Lung (tissue), 12 donors: Measurements from ENCODE around the gene CALM3. TPM values are rescaled to one million over a fixed set of nuclear protein-coding genes. Genes with fewer than 3 reads are reported as not detected.
"Not testable (repeated sequence)": the region's sequence is repeated elsewhere in the genome, so short reads cannot be mapped to it uniquely, and the experiment has no call there.

ENCODE experiments used
- ATAC-seq: fragments of 200-7000 bp; cut with Tn5 transposase; one replicate; pipeline ENCODE4 v1.9.1; 2020; ENCODE audit warnings: moderate number of reproducible peaks; ENCODE audit not compliant: insufficient read depth, low FRiP score
- DNase-seq, 3 donors: peaks; one replicate each; pipeline ENCODE4 v3.0.0-alpha.2; 2013 to 2017
- H3K27ac ChIP-seq, 2 donors: one replicate each; pipeline ENCODE4 v1.5.1; 2013; ENCODE audit warnings: mild to moderate bottlenecking in 2 of 2, moderate library complexity in 2 of 2, control low read depth in 1 of 2, inconsistent platforms in 1 of 2, low read depth in 1 of 2, low read length in 1 of 2
- H3K27me3 ChIP-seq, 3 donors: one replicate each; pipeline ENCODE4 v1.5.1; 2013; ENCODE audit warnings: low read length in 2 of 3; ENCODE audit not compliant: control insufficient read depth in 3 of 3, insufficient read depth in 3 of 3
- H3K36me3 ChIP-seq, 4 donors: one replicate each; pipeline ENCODE4 v1.5.1; 2013; ENCODE audit warnings: low read length in 4 of 4, mild to moderate bottlenecking in 1 of 4, moderate library complexity in 1 of 4; ENCODE audit not compliant: control insufficient read depth in 4 of 4, insufficient read depth in 4 of 4
- H3K4me1 ChIP-seq, 5 donors: one replicate each; pipeline ENCODE4 v1.5.1; 2013; ENCODE audit warnings: low read length in 5 of 5, mild to moderate bottlenecking in 2 of 5, moderate library complexity in 1 of 5; ENCODE audit not compliant: control insufficient read depth in 5 of 5, insufficient read depth in 5 of 5
- H3K4me3 ChIP-seq: one replicate; pipeline ENCODE4 v1.5.1; 2013; ENCODE audit warnings: mild to moderate bottlenecking, control low read depth, moderate library complexity
- H3K9ac ChIP-seq, 2 donors: one replicate each; pipeline ENCODE4 v1.5.1; 2013; ENCODE audit warnings: low read length in 2 of 2, control low read depth in 1 of 2; ENCODE audit not compliant: insufficient read depth in 1 of 2
- H3K9me3 ChIP-seq, 4 donors: one replicate each; pipeline ENCODE4 v1.5.1; 2013; ENCODE audit warnings: low read length in 3 of 4, mild to moderate bottlenecking in 1 of 4, moderate library complexity in 1 of 4; ENCODE audit not compliant: control insufficient read depth in 4 of 4, insufficient read depth in 3 of 4
- WGBS, 2 donors: extraction: QIAGEN DNeasy Blood & Tissue Kit; methylation state at CpG; one replicate each; pipeline ENCODE4 v1.1.7; 2013; 5-methylcytosine and 5-hydroxymethylcytosine counted together
- polyA plus RNA-seq, 2 donors: library from polyadenylated mRNA; stranded (reverse); fragments of 200-250 nt; gene quantifications; one replicate each; pipeline ENCODE4 v1.2.1, GENCODE V29; 2013
- total RNA-seq, 2 donors: library from RNA; depleted of rRNA in 1 of 2; stranded (reverse); fragments of >200 nt in 1 of 2; gene quantifications; one replicate each; pipeline ENCODE4 v1.2.1, GENCODE V29; 2014 to 2021
- TF ChIP-seq, protein P1 (sequence below): IDR thresholded peaks from 2 replicates; pipeline ENCODE4 v1.5.1; 2012; ENCODE audit warnings: mild to moderate bottlenecking; ENCODE audit errors: control extremely low read depth, extremely low read depth
- donor health status: control.
- donor health status: control.
- donor health status: Bipolar disorder and iron deficiency.
- donor health status: healthy.
- donor health status: DM: yes; HTN: yes; CAD: no.

Gene CALM3
- total and polyA plus RNA-seq, 4 donors, result 126 to 202 (median 162) TPM

DNA sequence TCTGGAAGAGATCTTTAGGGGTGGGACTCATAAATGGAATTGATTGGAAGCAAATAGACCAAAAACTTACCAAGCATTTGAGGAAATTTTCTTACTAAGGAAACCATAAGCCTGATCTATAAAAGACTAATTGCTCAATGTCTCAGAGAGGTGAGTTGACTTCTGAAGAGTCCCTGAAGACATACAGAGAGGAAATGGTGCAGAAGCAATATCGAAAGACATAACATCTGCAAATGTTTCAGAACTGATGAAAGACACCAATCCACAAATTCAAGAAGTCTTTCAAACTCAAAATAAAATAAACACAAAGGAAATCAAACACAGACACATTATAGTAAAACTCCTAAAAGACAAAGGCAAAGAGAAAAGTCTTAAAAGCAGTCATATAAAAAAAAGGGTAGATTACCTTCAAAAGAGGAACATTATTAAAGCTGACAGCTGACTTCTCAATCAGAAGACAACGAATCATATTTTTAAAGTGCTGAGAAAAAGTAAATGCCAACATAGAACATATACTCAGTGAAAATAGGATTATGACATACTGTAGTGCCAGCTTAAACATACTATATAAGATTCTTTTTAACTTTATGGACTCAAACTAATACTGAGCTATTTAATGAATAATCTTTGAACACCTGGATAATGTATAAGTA lies 45.4 kb upstream of the CALM3 start:
- no peaks in the 10 kb centered on the region for H3K9me3 ChIP-seq
- H3K27ac ChIP-seq, result no peak overlapping the region
- no peak overlapping the region for H3K9ac ChIP-seq
- H3K36me3 ChIP-seq, result no peaks in the 10 kb centered on the region
- no peaks in the 10 kb centered on the region for H3K27me3 ChIP-seq
- DNase-seq (no peak), ATAC-seq (no peak)
- WGBS, 2 donors, result 28 to 42% methylated on average over 2 of the region's 2 CpGs
- no peak overlapping the region for H3K4me3 ChIP-seq
- TF ChIP-seq, protein P1, sequence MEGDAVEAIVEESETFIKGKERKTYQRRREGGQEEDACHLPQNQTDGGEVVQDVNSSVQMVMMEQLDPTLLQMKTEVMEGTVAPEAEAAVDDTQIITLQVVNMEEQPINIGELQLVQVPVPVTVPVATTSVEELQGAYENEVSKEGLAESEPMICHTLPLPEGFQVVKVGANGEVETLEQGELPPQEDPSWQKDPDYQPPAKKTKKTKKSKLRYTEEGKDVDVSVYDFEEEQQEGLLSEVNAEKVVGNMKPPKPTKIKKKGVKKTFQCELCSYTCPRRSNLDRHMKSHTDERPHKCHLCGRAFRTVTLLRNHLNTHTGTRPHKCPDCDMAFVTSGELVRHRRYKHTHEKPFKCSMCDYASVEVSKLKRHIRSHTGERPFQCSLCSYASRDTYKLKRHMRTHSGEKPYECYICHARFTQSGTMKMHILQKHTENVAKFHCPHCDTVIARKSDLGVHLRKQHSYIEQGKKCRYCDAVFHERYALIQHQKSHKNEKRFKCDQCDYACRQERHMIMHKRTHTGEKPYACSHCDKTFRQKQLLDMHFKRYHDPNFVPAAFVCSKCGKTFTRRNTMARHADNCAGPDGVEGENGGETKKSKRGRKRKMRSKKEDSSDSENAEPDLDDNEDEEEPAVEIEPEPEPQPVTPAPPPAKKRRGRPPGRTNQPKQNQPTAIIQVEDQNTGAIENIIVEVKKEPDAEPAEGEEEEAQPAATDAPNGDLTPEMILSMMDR, result no peak
- no peaks in the 10 kb centered on the region for H3K4me1 ChIP-seq

DNA sequence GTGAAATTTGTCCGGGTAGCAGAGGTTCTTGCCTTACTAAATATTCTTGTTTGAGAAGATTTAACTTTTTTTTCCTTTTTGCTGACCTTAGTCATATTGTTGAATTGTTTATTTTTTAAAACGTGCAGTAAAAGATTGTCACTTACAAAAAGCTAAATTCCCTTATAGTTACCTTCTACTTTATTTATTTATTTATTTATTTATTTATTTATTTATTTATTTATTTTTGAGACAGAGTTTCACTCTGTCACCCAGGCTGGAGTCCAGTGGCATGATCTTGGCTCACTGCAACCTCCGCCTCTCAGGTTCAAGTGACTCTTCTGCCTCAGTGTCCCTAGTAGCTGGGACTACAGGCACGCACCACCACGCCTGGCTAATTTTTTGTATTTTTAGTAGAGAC lies 44.7 kb upstream of the CALM3 start:
- H3K4me1 ChIP-seq, result not testable (repeated sequence)

DNA sequence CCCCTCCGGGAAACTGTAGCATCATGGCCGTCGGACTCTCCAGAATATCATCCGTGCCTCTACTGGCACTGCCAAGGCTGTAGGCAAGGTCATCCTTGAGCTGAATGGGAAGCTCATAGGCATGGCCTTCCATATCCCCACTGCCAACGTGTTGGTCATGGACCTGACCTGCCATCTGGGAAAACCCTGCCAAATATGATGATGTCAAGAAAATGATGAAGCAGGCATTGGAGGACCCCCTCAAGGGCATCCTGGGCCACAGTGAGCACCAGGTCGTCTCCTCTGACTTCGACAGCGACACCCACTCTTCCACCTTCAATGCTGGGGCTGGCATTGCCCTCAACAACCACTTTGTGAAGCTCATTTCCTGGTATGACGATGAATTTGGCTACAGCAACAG lies 41.9 kb upstream of the CALM3 start:
- WGBS, 2 donors, result 95 to 96% methylated on average over 9 of the region's 9 CpGs
- Histone ChIP-seq H3K9me3 (no peaks in the 10 kb centered on the region), H3K4me1 (no peaks in the 10 kb centered on the region), H3K4me3 (no peak overlapping the region), H3K27ac (no peak overlapping the region), H3K36me3 (no peaks in the 10 kb centered on the region), H3K9ac (no peak overlapping the region), H3K27me3 (no peaks in the 10 kb centered on the region)
- TF ChIP-seq, protein P1, result no peak
- DNase-seq, result no peak
- no peak for ATAC-seq

More for the DNA sequence above, 44.7 kb upstream of the CALM3 start:
- not testable (repeated sequence) for H3K27ac ChIP-seq, H3K27me3 ChIP-seq, H3K4me3 ChIP-seq, H3K9me3 ChIP-seq, H3K36me3 ChIP-seq, H3K9ac ChIP-seq, ATAC-seq, DNase-seq
- 82 to 83% methylated on average over 5 of the region's 5 CpGs for WGBS, 2 donors

DNA sequence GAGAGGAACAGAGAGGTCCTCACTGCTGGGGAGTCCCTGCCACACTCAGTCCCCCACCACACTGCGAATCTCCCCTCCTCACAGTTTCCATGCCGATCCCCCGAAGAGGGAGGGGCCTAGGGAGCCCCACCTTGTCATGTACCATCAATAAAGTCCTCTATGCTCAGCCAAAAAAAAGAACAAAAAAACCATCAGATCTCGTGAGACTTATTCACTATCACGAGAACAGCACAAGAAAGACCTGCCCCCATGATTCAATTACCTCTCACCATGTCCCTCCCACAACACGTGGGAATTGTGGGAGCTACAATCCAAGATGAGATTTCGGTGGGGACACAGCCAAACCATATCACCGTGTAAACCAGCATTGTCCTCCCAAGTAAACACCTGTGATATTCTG lies 41.5 kb upstream of the CALM3 start:
- ATAC-seq, H3K27me3 ChIP-seq, H3K4me1 ChIP-seq, H3K27ac ChIP-seq, DNase-seq, H3K4me3 ChIP-seq, H3K9ac ChIP-seq, H3K9me3 ChIP-seq, H3K36me3 ChIP-seq: not testable (repeated sequence)
- 92% methylated on average over 8 of the region's 8 CpGs for WGBS, 2 donors

DNA sequence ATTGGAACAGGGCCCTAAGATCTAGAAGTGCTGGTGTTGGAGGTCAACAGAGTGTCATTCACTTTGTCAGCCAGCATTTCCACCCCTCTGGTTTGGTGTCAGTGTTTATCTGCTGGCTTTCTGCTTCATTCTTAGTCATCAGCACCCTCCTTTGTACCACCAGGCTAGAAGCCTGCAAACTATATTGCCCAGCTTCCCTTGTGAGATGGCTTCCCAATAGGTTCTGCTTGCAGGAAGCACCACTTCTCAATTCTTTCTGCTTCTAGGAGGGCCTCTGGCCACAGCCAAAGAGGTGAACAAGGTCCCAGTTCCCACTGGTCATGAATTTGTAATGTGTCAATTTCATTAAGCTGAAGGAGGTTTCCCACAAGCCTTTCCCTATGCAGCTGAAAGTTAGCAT lies 36.4 kb upstream of the CALM3 start:
- ATAC-seq, result no peak
- Histone ChIP-seq H3K36me3 (no peaks in the 10 kb centered on the region), H3K9me3 (no peaks in the 10 kb centered on the region), H3K9ac (no peak overlapping the region), H3K4me1 (no peaks in the 10 kb centered on the region), H3K4me3 (no peak overlapping the region), H3K27ac (no peak overlapping the region), H3K27me3 (no peaks in the 10 kb centered on the region)
- no peak for DNase-seq
- TF ChIP-seq, protein P1, result no peak
